Loucy (cell line): Measurements from ENCODE around the gene DIO3.
"Not testable (repeated sequence)": the region's sequence is repeated elsewhere in the genome, so short reads cannot be mapped to it uniquely, and the experiment has no call there.

Experiments
- H2AFZ ChIP-seq: fragments of 200-600 bp; sonication (generic); 2 replicates; pipeline ENCODE4 v1.6.0; 2016; ENCODE audit warnings: antibody characterized with exemption, mild to moderate bottlenecking, low read length, moderate library complexity
- H3F3A ChIP-seq: fragments of 200-600 bp; 2 replicates; pipeline ENCODE4 v1.6.0; 2016; ENCODE audit warnings: antibody characterized with exemption, low read depth, mild to moderate bottlenecking
- H3K27me3 ChIP-seq: fragments of 200-600 bp; sonication (generic); 2 replicates; pipeline ENCODE4 v1.6.1; 2014; ENCODE audit warnings: low read length, mild to moderate bottlenecking; ENCODE audit not compliant: insufficient read depth, poor library complexity, severe bottlenecking
- H3K36me3 ChIP-seq: fragments of 200-600 bp; sonication (generic); 2 replicates; pipeline ENCODE4 v1.6.1; 2016; ENCODE audit warnings: low read length; ENCODE audit not compliant: insufficient read depth
- H3K4me1 ChIP-seq: fragments of 200-600 bp; sonication (generic); 2 replicates; pipeline ENCODE4 v1.5.1; 2014; ENCODE audit warnings: low read length, mild to moderate bottlenecking; ENCODE audit not compliant: insufficient read depth, poor library complexity, severe bottlenecking
- H3K4me2 ChIP-seq: fragments of 200-600 bp; sonication (generic); 2 replicates; pipeline ENCODE4 v1.6.0; 2014; ENCODE audit warnings: antibody characterized with exemption, low read length, low read depth, mild to moderate bottlenecking; ENCODE audit not compliant: poor library complexity, severe bottlenecking
- H3K4me3 ChIP-seq: fragments of 200-600 bp; sonication (generic); 2 replicates; pipeline ENCODE4 v1.5.1; 2014; ENCODE audit warnings: low read length, mild to moderate bottlenecking, mixed read lengths; ENCODE audit not compliant: poor library complexity, severe bottlenecking
- H3K79me2 ChIP-seq: fragments of 200-600 bp; sonication (generic); 2 replicates; pipeline ENCODE4 v1.6.1; 2014; ENCODE audit warnings: low read length; ENCODE audit not compliant: insufficient read depth
- H3K9ac ChIP-seq: fragments of 200-600 bp; sonication (generic); 2 replicates; pipeline ENCODE4 v1.6.0; 2014; ENCODE audit warnings: mild to moderate bottlenecking, low read depth, low read length, moderate library complexity; ENCODE audit not compliant: poor library complexity, severe bottlenecking
- H3K9me2 ChIP-seq: fragments of 200-600 bp; sonication (generic); replicated peaks from 2 replicates; pipeline ENCODE4 v1.6.1; 2016; ENCODE audit warnings: low read depth, low read length, mixed read lengths
- H3K9me3 ChIP-seq: fragments of 200-600 bp; sonication (generic); 2 replicates; pipeline ENCODE4 v1.6.1; 2014; ENCODE audit warnings: mild to moderate bottlenecking, antibody characterized with exemption, low read length, low read depth; ENCODE audit not compliant: insufficient read depth
- H4K20me1 ChIP-seq: fragments of 200-600 bp; sonication (generic); 2 replicates; pipeline ENCODE4 v1.6.0; 2014; ENCODE audit warnings: antibody characterized with exemption, low read length, mild to moderate bottlenecking; ENCODE audit not compliant: insufficient read depth, poor library complexity, severe bottlenecking
- EZH2phosphoT487 ChIP-seq: fragments of 200-600 bp; IDR thresholded peaks from 2 replicates; pipeline ENCODE4 v1.6.1; 2018; ENCODE audit warnings: antibody characterized with exemption, mild to moderate bottlenecking, moderate library complexity, borderline replicate concordance
- TF ChIP-seq, protein P1 (sequence below): fragments of 200-600 bp; sonication (generic); conservative IDR thresholded peaks from 2 replicates; pipeline ENCODE4 v1.5.1; 2014; ENCODE audit warnings: mild to moderate bottlenecking, antibody characterized with exemption, low read length

DIO3 gene

DNA sequence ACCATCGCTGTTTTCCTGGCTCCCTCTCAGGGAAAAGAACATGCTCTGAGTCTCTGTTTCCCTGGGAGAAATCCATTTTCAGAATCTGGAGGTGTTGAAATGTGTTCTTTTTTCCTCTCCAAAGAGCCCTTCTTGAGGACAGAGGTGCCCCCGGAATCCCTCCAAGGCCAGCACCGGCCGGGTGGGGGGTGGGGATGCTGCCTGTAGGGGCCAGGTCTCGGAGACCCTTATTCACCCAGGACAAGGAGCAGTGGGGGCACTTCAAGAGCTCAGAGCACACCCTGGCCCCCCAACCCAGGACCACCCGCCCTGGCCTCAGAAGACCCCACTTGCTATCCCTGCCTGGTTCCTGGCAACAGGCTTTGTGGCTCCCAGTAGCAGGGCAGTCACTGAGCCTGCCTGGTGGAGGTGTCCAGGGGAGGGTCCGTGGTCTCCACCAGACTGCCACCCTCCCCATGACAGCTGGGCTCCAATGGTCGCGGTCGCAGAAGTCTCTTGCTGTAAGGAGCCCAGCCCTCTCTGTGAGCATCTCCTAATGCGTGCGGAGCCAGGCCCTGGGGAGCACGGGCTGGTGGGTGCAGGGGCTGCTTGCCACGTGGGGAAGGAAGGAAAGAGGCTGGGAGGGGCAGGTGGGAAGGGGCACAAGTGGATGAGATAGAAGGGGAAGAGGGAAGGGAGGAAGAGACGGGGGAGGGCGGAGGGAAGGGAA lies 13.2 kb upstream of the DIO3 start:
- Histone ChIP-seq H3K4me1 (no peaks in the 10 kb centered on the region), H3K9me3 (no peaks in the 10 kb centered on the region), H3K9me2 (no peaks in the 10 kb centered on the region), H3K36me3 (no peaks in the 10 kb centered on the region), H3K4me3 (no peak overlapping the region), H3F3A (no peaks in the 10 kb centered on the region), H2AFZ (no peak overlapping the region), H4K20me1 (no peaks in the 10 kb centered on the region), H3K4me2 (no peak overlapping the region), H3K27me3 (no peaks in the 10 kb centered on the region), H3K79me2 (no peaks in the 10 kb centered on the region), H3K9ac (no peak overlapping the region)
- TF ChIP-seq, protein P1, sequence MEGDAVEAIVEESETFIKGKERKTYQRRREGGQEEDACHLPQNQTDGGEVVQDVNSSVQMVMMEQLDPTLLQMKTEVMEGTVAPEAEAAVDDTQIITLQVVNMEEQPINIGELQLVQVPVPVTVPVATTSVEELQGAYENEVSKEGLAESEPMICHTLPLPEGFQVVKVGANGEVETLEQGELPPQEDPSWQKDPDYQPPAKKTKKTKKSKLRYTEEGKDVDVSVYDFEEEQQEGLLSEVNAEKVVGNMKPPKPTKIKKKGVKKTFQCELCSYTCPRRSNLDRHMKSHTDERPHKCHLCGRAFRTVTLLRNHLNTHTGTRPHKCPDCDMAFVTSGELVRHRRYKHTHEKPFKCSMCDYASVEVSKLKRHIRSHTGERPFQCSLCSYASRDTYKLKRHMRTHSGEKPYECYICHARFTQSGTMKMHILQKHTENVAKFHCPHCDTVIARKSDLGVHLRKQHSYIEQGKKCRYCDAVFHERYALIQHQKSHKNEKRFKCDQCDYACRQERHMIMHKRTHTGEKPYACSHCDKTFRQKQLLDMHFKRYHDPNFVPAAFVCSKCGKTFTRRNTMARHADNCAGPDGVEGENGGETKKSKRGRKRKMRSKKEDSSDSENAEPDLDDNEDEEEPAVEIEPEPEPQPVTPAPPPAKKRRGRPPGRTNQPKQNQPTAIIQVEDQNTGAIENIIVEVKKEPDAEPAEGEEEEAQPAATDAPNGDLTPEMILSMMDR: no peak
- TF ChIP-seq EZH2phosphoT487: no peak

DNA sequence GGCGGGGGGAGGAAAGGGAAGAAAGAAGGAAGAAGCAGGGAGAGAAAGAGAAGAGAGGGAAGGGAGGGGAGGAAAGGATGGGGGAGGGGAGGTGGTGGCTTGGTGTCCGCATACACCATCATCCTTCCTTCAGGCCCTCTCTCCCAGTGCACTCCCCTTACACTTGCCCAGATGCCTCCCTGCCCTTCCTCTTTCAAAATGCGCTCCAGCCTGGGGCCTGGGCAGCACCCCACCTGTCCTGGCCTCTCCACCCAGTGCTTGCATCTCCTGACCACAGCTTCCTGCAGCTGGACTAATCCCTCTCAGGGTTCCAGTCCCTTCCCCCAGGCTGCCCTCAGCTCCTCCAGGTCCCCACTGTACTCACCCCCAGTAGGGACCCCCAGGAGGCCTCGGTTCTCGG lies 12.6 kb upstream of the DIO3 start:
- Histone ChIP-seq H3K36me3 (no peaks in the 10 kb centered on the region), H3K9me3 (no peaks in the 10 kb centered on the region), H3F3A (no peaks in the 10 kb centered on the region), H3K79me2 (no peaks in the 10 kb centered on the region), H3K9me2 (no peaks in the 10 kb centered on the region), H3K4me2 (no peak overlapping the region), H3K27me3 (no peaks in the 10 kb centered on the region), H3K4me3 (no peak overlapping the region), H3K9ac (no peak overlapping the region), H4K20me1 (no peaks in the 10 kb centered on the region), H3K4me1 (no peaks in the 10 kb centered on the region), H2AFZ (no peak overlapping the region)
- TF ChIP-seq, protein P1: no peak
- no peak for TF ChIP-seq EZH2phosphoT487

DNA sequence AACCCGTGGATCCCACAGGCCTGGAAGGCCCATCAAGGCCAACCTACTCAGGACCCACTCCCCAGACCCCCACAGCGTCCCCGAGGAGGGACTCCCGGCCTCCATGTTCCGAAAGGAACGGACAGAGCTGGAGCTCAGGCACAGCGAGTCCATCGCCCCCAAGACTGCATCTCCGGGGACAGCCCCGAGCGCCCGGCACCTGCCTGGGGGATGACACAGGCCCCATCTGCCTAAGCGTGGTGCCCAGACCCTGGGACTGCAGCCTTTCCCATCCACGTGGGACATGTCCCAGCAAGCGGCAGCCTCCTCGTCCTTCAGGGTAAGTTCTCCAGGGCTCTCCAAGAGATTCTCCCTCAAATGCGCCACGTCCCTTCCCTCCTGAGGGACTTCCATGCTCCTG lies 12.1 kb upstream of the DIO3 start:
- Histone ChIP-seq H3K36me3 (no peaks in the 10 kb centered on the region), H2AFZ (no peak overlapping the region), H3K79me2 (no peaks in the 10 kb centered on the region), H3F3A (no peaks in the 10 kb centered on the region), H3K4me2 (no peak overlapping the region), H3K4me3 (no peak overlapping the region), H3K9me3 (no peaks in the 10 kb centered on the region), H3K4me1 (no peaks in the 10 kb centered on the region), H3K27me3 (no peaks in the 10 kb centered on the region), H3K9ac (no peak overlapping the region), H3K9me2 (no peaks in the 10 kb centered on the region), H4K20me1 (no peaks in the 10 kb centered on the region)
- TF ChIP-seq, protein P1: no peak
- no peak for TF ChIP-seq EZH2phosphoT487

DNA sequence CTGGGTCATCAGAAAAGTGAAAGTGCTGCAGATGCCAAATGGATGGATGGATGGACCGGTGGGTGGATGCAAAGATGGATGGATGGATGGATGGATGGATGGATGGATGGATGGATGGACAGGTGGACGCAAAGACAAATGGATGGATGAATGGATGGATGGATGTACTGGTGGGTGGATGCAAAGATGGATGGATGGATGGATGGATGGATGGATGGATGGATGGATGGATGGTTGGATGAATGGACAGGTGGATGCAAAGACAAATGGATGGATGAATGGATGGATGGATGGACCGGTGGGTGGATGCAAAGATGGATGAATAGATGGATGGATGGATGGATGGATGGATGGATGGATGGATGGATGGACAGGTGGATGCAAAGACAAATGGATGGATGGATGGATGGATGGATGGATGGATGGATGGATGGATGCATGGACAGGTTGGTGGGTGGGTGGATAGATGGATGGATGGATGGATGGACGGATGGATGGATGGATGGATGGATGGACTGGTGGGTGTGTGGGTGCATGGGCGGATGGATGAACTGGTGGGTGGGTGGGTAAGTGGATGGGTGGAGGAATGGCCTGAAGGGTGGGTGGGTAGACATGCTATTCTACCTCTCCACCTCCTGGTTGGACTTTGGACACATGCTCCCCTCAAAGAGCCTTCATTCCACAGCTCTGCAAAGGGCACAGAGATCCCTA lies 10.9 kb upstream of the DIO3 start:
- H3K36me3 ChIP-seq, H4K20me1 ChIP-seq: not testable (repeated sequence)

More for the DNA sequence above, 10.9 kb upstream of the DIO3 start:
- not testable (repeated sequence) for H3K4me3 ChIP-seq, H3K27me3 ChIP-seq, H3K9me2 ChIP-seq, H3K4me2 ChIP-seq, H3K9me3 ChIP-seq, H2AFZ ChIP-seq, H3K79me2 ChIP-seq, H3K4me1 ChIP-seq, H3F3A ChIP-seq, H3K9ac ChIP-seq
